ENCODE measurements around the gene MARCHF10.
"Not testable (repeated sequence)": the region's sequence is repeated elsewhere in the genome, so short reads cannot be mapped to it uniquely, and the experiment has no call there.

Gene MARCHF10

DNA sequence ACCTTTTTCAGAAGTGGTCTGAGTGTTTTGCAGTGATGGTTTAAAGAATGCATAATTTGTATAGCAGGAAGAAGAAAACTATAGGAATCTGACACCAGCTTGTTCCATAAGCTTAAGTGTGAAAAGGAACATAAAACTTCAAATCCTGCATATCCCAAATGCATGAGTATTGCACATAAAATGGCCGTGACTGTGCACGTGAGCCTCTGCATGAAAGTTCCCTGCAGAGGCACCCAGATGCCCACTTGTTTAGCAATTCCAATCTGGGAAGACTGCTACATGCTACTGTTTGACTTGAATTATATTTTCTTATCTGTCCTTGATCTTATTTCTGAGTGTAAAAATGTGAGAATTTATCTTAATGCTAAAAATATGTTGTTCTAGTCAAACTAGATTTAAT, 21.5 kb downstream of the MARCHF10 start:
- ATAC-seq (no peak), DNase-seq (no peak)
- no peak overlapping the region for H3K27ac Mint-ChIP-seq
- peaks cover 15% of the 10 kb centered on the region for H3K27me3 Mint-ChIP-seq
- H3K36me3 Mint-ChIP-seq (ENCODE audit: low read depth) = peaks cover 3% of the 10 kb centered on the region
- H3K4me1 Mint-ChIP-seq = no peaks in the 10 kb centered on the region
- H3K4me3 Mint-ChIP-seq = no peak overlapping the region
- H3K9me3 Mint-ChIP-seq = peaks cover 4% of the 10 kb centered on the region

DNA sequence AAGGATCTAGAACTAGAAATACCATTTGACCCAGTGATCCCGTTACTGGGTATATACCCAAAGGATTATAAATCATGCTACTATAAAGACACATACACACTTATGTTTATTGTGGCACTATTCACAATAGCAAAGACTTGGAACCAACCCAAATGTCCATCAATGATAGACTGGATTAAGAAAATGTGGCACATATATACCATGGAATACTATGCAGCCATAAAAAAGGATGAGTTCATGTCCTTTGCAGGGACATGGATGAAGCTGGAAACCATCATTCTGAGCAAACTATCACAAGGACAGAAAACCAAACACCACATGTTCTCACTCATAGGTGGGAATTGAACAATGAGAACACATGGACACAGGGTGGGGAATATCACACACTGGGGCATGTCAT, 22.1 kb downstream of the MARCHF10 start:
- peaks cover 13% of the 10 kb centered on the region for H3K27me3 Mint-ChIP-seq
- H3K4me1 Mint-ChIP-seq; ATAC-seq; H3K9me3 Mint-ChIP-seq; DNase-seq; H3K36me3 Mint-ChIP-seq (ENCODE audit: low read depth); H3K27ac Mint-ChIP-seq; H3K4me3 Mint-ChIP-seq: not testable (repeated sequence)

DNA sequence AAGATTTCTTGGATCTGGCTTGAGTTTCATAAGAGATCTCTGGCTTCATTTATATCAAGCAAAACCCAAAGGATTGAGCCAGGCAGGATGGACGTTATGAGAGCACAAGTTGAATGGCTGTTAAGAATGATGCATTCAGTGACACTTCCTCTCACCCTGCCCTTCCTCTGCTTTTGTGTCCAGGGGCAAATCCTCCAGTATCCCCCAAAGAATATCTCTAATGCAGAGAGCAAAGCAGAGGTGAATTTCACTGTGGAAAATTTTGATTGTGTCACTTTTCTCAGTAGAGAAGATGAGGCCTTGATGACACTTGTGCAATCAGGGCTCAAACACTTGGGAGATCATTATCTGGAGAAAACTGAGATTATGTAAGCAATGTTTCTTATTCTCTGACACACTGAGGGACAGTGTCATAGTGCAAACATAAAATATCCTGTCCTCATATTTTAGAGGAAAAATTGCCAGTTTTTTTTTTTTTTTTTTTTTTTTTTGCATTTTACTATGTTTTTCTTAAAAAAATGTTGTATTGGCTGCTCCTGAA, 25.3 kb downstream of the MARCHF10 start:
- H3K27me3 Mint-ChIP-seq = peaks cover 10% of the 10 kb centered on the region

DNA sequence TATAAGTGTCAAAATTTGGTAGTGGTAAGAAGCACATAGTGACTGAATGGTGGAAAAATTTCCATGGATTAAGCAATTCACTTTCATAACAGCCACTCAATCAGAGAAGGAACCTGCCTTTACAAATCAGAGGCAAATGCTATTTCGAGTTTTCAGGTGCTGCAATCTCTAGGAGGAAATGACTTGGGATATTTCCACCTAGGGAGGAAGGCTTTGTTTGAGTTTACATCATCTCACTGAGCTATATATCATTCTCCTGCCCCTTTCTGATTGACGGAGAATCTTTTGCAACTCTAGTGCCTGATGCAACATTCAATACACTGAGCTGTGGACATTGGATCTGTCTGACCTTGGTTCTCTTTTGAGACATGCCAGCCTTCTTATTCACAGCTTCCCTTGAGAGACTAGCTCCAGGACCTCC, 26.3 kb downstream of the MARCHF10 start:
- DNase-seq = no peak
- peaks cover 10% of the 10 kb centered on the region for H3K27me3 Mint-ChIP-seq
- H3K27ac Mint-ChIP-seq = no peak overlapping the region
- peaks cover 4% of the 10 kb centered on the region for H3K9me3 Mint-ChIP-seq
- H3K4me1 Mint-ChIP-seq = no peaks in the 10 kb centered on the region
- H3K4me3 Mint-ChIP-seq = no peak overlapping the region
- ATAC-seq = no peak
- peaks cover 3% of the 10 kb centered on the region for H3K36me3 Mint-ChIP-seq (ENCODE audit: low read depth)

More for the DNA sequence above, 25.3 kb downstream of the MARCHF10 start:
- Mint-ChIP-seq H3K9me3 (peaks cover 4% of the 10 kb centered on the region), H3K36me3 (ENCODE audit: low read depth) (peaks cover 3% of the 10 kb centered on the region), H3K4me3 (no peak overlapping the region), H3K27ac (no peak overlapping the region), H3K4me1 (no peaks in the 10 kb centered on the region)
- DNase-seq (no peak), ATAC-seq (no peak)

DNA sequence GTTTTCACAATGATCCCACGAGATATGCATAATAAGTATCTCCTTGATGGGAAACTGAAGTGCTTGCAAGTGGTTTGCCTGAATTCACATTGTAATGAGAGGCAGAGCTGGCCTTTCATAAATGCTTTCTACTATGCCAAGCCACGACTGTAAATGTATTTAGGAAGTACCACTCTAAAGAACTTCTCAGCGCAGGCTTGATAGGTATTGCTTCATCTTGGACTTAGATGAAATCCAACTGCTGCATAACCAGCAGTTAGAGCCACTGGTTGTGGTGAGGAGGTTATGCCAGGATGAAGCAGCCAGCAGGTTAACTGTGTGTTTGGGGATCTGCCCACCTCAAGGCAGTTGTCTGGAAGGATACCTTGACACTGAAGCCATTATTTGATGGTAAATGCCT, 26.8 kb downstream of the MARCHF10 start:
- no peak overlapping the region for H3K27ac Mint-ChIP-seq
- peaks cover 3% of the 10 kb centered on the region for H3K36me3 Mint-ChIP-seq (ENCODE audit: low read depth)
- peaks cover 10% of the 10 kb centered on the region for H3K27me3 Mint-ChIP-seq
- H3K4me1 Mint-ChIP-seq = no peaks in the 10 kb centered on the region
- peaks cover 4% of the 10 kb centered on the region for H3K9me3 Mint-ChIP-seq
- H3K4me3 Mint-ChIP-seq = no peak overlapping the region
- DNase-seq (no peak), ATAC-seq (no peak)

DNA sequence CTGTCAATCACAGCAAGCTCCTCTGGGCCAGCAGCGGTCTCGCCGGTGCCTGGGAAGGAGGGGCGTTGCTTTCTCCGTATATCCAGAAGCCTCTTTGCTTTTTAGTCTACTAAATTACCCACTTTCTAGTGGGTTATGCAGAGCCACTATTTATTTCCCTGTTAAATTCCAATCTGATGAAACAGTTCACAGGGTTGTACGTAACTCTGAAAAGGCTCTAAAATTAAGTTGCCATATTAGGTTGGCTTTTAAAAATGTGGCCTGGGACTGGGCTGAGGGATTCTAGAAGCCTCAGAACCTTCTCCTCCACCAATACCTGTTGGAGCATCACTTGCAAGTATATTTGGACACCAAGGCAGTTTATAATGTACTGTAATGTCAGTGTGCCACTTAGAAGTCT, 27.2 kb downstream of the MARCHF10 start:
- Mint-ChIP-seq H3K27ac (no peak overlapping the region), H3K4me3 (no peak overlapping the region), H3K9me3 (peaks cover 4% of the 10 kb centered on the region), H3K4me1 (no peaks in the 10 kb centered on the region), H3K27me3 (peaks cover 10% of the 10 kb centered on the region), H3K36me3 (ENCODE audit: low read depth) (peaks cover 3% of the 10 kb centered on the region)
- ATAC-seq = no peak
- no peak for DNase-seq

DNA sequence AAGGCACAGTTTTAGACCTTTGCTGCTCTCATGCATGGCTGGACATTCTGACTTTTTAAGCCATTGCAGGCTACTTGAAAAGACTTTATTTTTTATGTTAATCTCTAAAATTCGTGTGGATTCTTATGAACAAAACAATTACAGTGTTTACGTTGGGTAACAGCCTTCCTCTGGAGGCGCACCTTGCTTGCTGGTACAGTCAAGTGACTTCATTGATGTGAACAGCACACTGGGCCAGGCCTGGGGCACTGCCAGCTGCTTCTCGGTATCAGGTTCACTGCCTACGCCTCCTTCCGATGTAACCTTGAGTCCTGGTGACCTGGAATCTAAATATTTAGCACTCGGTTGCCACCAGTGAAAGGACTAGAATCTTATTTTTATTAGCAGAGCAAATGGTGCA, 27.8 kb downstream of the MARCHF10 start:
- H3K4me1 Mint-ChIP-seq = no peaks in the 10 kb centered on the region
- peaks cover 3% of the 10 kb centered on the region for H3K36me3 Mint-ChIP-seq (ENCODE audit: low read depth)
- DNase-seq = no peak
- no peak overlapping the region for H3K27ac Mint-ChIP-seq
- no peak for ATAC-seq
- H3K4me3 Mint-ChIP-seq = no peak overlapping the region
- H3K9me3 Mint-ChIP-seq = peaks cover 4% of the 10 kb centered on the region
- H3K27me3 Mint-ChIP-seq = peaks cover 7% of the 10 kb centered on the region

DNA sequence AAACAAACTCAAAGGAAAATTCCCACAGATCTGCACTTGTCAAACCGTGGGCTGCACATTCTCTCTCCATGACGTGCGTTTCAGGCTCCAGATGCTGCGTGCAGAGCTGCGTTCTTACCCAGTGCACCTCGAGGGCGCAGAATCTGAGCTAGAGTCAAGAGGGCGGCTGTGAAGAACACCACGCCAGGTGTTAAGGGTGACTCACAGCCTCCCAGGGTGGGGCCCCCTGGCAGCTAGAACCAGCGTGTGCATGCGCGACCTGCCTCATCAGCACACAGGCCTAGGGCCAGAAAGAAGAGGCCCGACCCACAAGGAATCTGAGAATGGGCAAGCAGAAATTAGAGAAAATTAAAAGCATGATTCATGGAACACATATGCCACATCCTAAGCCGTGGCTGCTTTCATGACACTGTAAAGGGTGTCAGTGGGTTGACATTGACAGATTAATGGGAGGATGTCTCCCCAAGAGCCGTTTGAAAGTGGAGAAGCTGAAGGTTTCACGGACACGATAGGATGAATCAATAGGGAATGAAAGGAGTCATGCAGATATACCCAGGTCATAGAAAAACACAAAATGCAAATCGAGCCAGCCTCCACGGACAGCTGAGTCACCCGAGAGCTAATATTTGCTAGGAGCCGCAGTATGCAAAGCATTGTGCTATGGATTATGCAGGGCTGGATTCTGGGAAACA, 29.0 kb downstream of the MARCHF10 start:
- ATAC-seq (no peak), DNase-seq (no peak)
- Mint-ChIP-seq H3K4me1 (no peaks in the 10 kb centered on the region), H3K27me3 (peaks cover 8% of the 10 kb centered on the region), H3K27ac (no peak overlapping the region), H3K9me3 (peaks cover 4% of the 10 kb centered on the region), H3K36me3 (ENCODE audit: low read depth) (peaks cover 3% of the 10 kb centered on the region), H3K4me3 (no peak overlapping the region)

DNA sequence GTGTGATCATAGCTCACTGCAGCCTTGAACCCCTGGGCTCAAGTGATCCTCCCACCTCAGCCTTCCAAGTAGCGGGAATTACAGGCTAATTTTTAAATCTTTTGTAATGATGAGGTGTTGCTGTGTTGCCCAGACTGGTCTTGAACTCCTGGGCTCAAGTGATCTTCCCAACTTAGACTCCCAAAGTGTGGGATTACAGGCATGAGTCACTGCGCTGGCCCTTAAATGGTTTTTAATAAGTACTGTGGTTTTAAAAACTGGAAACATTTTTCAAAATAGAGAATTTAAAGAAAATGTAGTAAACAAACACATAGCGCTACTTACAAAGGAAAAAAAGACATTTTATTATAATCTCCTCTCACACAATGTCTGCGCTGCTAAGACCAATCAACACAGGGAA, 32.2 kb downstream of the MARCHF10 start:
- Mint-ChIP-seq H3K27me3 (peaks cover 13% of the 10 kb centered on the region), H3K27ac (no peak overlapping the region), H3K4me1 (no peaks in the 10 kb centered on the region), H3K4me3 (no peak overlapping the region), H3K9me3 (peaks cover 4% of the 10 kb centered on the region), H3K36me3 (ENCODE audit: low read depth) (no peaks in the 10 kb centered on the region)
- ATAC-seq = no peak
- no peak for DNase-seq

DNA sequence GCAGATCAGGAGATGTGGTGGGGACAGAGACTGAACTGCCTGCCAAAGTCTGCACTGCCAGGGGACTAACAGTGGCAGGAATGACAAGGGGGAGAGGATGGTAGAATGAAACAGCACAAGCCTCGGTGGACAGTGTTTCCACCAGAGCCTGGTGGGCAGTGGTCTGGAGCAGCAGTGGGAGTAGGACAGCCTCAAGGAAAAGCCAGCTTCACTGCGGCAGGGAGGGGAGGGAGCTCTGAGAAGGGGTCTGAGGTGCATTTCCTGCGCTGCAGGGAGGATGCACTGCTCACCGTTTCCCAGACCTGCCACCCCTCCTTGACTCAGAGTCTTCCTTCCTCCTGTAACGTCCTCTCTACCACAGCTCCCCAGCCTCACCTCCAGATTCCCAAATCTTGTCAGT, 33.8 kb downstream of the MARCHF10 start:
- no peaks in the 10 kb centered on the region for H3K36me3 Mint-ChIP-seq (ENCODE audit: low read depth)
- ATAC-seq = no peak
- H3K27ac Mint-ChIP-seq = no peak overlapping the region
- H3K9me3 Mint-ChIP-seq = peaks cover 4% of the 10 kb centered on the region
- peaks cover 13% of the 10 kb centered on the region for H3K27me3 Mint-ChIP-seq
- no peaks in the 10 kb centered on the region for H3K4me1 Mint-ChIP-seq
- H3K4me3 Mint-ChIP-seq = no peak overlapping the region
- DNase-seq = no peak

DNA sequence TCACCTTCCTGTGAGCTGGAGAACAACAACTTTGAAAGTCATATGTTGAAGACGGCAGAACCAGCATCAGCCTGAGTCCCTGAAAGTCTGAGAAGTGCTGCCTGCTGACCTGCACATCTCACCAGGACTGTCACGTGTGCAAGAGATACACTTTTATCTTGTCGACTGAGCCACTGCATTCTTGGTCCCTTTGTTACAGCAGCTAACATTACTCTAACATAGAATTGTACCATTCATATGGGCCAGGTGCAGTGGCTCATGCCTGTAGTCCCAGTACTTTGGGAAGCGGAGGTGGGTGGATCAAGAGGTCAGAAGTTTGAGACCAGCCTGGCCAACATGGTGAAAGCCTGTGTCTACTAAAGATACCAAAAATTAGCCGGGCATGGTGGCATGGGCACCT, 40.1 kb downstream of the MARCHF10 start:
- H3K36me3 Mint-ChIP-seq (ENCODE audit: low read depth) = no peaks in the 10 kb centered on the region
- H3K4me1 Mint-ChIP-seq = no peaks in the 10 kb centered on the region
- H3K4me3 Mint-ChIP-seq = no peak overlapping the region
- no peak for DNase-seq
- no peak for ATAC-seq
- H3K9me3 Mint-ChIP-seq = peaks cover 4% of the 10 kb centered on the region
- no peak overlapping the region for H3K27ac Mint-ChIP-seq
- peaks cover 9% of the 10 kb centered on the region for H3K27me3 Mint-ChIP-seq

DNA sequence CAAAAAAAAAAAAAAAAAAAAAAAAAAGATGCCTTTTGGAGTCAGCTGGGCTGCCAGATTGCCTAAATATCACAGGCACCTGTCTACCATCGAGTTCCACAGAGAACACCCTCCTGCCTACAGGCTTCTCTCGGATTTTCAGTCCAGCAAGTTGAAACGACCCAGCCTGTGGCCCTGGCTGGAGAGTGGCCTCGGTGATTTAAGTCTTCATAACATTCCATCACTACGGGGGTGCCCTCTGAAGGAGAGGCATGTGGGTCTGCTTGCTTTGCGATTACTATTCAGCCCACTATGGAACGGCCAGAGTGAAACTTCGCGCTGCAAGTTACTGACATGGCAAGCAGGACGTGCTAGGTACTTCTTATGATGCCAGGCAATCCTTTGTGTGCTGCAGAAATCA, 42.8 kb downstream of the MARCHF10 start:
- DNase-seq (no peak), ATAC-seq (no peak)
- Mint-ChIP-seq H3K27me3 (peaks cover 15% of the 10 kb centered on the region), H3K4me1 (no peaks in the 10 kb centered on the region), H3K36me3 (ENCODE audit: low read depth) (no peaks in the 10 kb centered on the region), H3K9me3 (no peaks in the 10 kb centered on the region), H3K27ac (no peak overlapping the region), H3K4me3 (no peak overlapping the region)

DNA sequence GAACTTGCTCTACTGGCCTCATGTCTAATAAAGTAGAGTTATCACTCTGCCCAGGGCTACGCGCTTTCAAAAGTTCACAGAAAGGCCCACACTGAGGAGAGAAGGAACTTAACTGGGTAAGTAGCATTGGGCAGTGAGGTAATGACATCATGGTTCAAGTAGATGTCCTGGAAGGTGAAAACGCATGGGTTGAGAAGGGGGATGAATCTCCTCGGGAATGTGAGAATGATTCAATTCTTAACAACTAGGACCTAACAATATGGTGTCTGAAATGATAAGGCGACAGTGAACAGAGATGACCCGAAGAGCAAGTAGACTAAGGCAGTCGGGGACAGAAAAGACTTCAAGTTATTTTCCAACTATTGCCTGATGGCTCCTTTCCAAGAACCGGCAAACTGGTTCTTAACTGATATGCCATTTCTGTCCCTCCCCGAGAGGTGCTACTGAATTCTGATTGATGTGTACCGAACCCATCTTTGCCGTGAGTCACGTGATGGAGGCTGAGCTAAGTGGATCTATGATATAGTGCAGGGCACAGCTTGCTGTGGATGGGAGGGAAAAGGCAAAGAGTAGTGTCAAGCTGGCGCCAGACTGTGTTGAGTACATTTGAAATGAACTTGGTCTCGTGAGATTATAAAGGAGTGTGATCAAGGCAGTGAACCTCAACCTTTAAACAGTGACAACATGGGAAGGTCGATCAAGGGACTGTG, 44.1 kb downstream of the MARCHF10 start:
- Mint-ChIP-seq H3K27ac (no peak overlapping the region), H3K4me3 (no peak overlapping the region), H3K36me3 (ENCODE audit: low read depth) (no peaks in the 10 kb centered on the region), H3K27me3 (peaks cover 20% of the 10 kb centered on the region), H3K9me3 (no peaks in the 10 kb centered on the region), H3K4me1 (no peaks in the 10 kb centered on the region)
- ATAC-seq (no peak), DNase-seq (no peak)

DNA sequence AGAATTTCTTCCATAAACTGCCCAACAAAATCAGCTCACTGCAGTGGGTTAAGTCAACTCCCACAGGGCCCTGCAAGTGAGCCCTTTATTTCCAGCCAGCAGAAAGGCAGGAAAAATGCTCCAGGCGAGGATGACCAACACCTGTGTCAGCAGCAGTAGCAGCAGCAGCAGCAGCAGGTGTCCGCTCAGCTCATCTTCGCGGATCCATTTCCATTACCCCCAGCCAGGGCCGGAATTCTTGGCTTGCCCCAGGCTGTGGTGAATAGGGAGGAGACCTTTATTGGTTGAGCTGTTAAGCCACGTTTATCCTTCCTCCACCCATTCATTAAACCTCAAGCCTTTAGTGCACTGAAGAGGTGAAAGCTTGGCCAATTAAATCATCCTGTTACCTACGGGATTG, 46.2 kb downstream of the MARCHF10 start:
- Mint-ChIP-seq H3K27ac (no peak overlapping the region), H3K9me3 (no peaks in the 10 kb centered on the region), H3K27me3 (peaks cover 22% of the 10 kb centered on the region), H3K36me3 (ENCODE audit: low read depth) (no peaks in the 10 kb centered on the region), H3K4me1 (no peaks in the 10 kb centered on the region), H3K4me3 (no peak overlapping the region)
- DNase-seq = no peak
- no peak for ATAC-seq

DNA sequence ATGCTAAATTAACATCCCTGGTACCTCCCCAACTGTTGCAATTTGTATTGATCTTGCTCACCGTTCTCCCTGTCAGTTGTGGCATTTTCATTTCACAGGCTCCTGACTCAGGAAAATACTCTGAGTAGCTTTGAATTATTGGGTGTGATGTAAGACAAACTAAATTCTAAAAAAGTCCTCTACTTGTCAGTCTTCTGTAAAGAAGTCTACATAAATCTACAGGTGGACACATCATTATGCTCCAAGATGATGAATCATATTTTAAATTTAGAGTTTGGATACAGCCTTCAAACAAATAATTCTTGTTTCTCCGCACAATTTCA, 47.2 kb downstream of the MARCHF10 start:
- Mint-ChIP-seq H3K36me3 (ENCODE audit: low read depth) (no peaks in the 10 kb centered on the region), H3K4me3 (no peak overlapping the region), H3K27ac (no peak overlapping the region), H3K27me3 (peaks cover 20% of the 10 kb centered on the region), H3K9me3 (no peaks in the 10 kb centered on the region), H3K4me1 (no peaks in the 10 kb centered on the region)
- ATAC-seq (no peak), DNase-seq (no peak)

Data from activated naive CD8-positive, alpha-beta T cell treated with anti-CD3 and anti-CD28 coated beads, Interleukin-2, amount 50 U/mL, for 24 hours (primary cell).